WTC11 (cell line): ENCODE data around the gene ZDHHC6. TPM values are rescaled to one million over a fixed set of nuclear protein-coding genes. Genes with fewer than 3 reads are reported as not detected.

Source experiments
- ATAC-seq: fragments of 200-7000 bp; cut with Tn5 transposase; 2 replicates; pipeline ENCODE4 v1.10.0; 2021; ENCODE audit warnings: mild to moderate bottlenecking, moderate library complexity
- CTCF ChIA-PET: fragments of 300-600 bp; sonication (Branson Sonifier 250); formaldehyde crosslinking; loops from one replicate; lab custom pipeline; 2021; ENCODE audit warnings: antibody characterized with exemption; lab: Charles Lee
- POLR2A ChIA-PET: fragments of 350-600 bp; sonication (Branson Sonifier 250); formaldehyde crosslinking; loops from one replicate; lab custom pipeline; 2021; ENCODE audit warnings: antibody characterized with exemption; lab: Charles Lee
- DNase-seq: peaks from one replicate; pipeline ENCODE4 v3.0.0; 2021; ENCODE audit warnings: low spot score
- H3K27ac Mint-ChIP-seq: 2 replicates; pipeline ENCODE4 v1.8.0; 2021; ENCODE audit warnings: mixed read lengths
- H3K27me3 Mint-ChIP-seq: 2 replicates; pipeline ENCODE4 v1.8.0; 2021; ENCODE audit warnings: low read depth, mild to moderate bottlenecking, moderate library complexity, mixed read lengths
- H3K36me3 Mint-ChIP-seq: 2 replicates; pipeline ENCODE4 v1.8.0; 2021; ENCODE audit warnings: mixed read lengths
- H3K4me1 Mint-ChIP-seq: 2 replicates; pipeline ENCODE4 v1.8.0; 2022; ENCODE audit warnings: mixed read lengths
- H3K4me3 Mint-ChIP-seq: 2 replicates; pipeline ENCODE4 v1.8.0; 2021; ENCODE audit warnings: mild to moderate bottlenecking, moderate library complexity, mixed read lengths
- H3K9me3 Mint-ChIP-seq: 2 replicates; pipeline ENCODE4 v1.8.0; 2021; ENCODE audit warnings: mixed read lengths
- ARID4B ChIP-seq: sonication (generic); formaldehyde crosslinking; IDR thresholded peaks from 2 replicates; pipeline ENCODE4 v1.8.0; 2023; ENCODE audit warnings: missing genetic modification reagents, mild to moderate bottlenecking, borderline replicate concordance
- CTCF ChIP-seq: fragments of 200-600 bp; IDR thresholded peaks from 2 replicates; pipeline ENCODE4 v1.8.0; 2022; ENCODE audit warnings: antibody characterized with exemption
- EMX1 ChIP-seq: fragments of 250-450 bp; sonication (Bioruptor Pico); IDR thresholded peaks from 2 replicates; pipeline ENCODE4 v1.8.0; 2021; ENCODE audit warnings: mild to moderate bottlenecking
- ETV6 ChIP-seq: sonication (generic); formaldehyde crosslinking; IDR thresholded peaks from 2 replicates; pipeline ENCODE4 v1.8.1; 2022; ENCODE audit warnings: mild to moderate bottlenecking, missing genetic modification reagents
- MYBL2 ChIP-seq: sonication (generic); formaldehyde crosslinking; IDR thresholded peaks from 2 replicates; pipeline ENCODE4 v1.8.1; 2023; ENCODE audit warnings: mild to moderate bottlenecking, moderate library complexity, missing genetic modification reagents
- NFE2L1 ChIP-seq: sonication (generic); formaldehyde crosslinking; IDR thresholded peaks from 2 replicates; pipeline ENCODE4 v1.8.1; 2023; ENCODE audit warnings: missing genetic modification reagents
- NFYB ChIP-seq: sonication (generic); formaldehyde crosslinking; conservative IDR thresholded peaks from 2 replicates; pipeline ENCODE4 v1.8.0; 2022; ENCODE audit warnings: low read depth, missing genetic modification reagents
- NR1H2 ChIP-seq: sonication (generic); formaldehyde crosslinking; IDR thresholded peaks from 2 replicates; pipeline ENCODE4 v1.9.0; 2021; ENCODE audit warnings: mild to moderate bottlenecking, moderate library complexity, missing genetic modification reagents
- PREB ChIP-seq: sonication (generic); formaldehyde crosslinking; IDR thresholded peaks from 2 replicates; pipeline ENCODE4 v1.8.1; 2022; ENCODE audit warnings: mild to moderate bottlenecking, missing genetic modification reagents, moderate library complexity, borderline replicate concordance
- SOX15 ChIP-seq: fragments of 250-450 bp; sonication (Bioruptor Pico); IDR thresholded peaks from 2 replicates; pipeline ENCODE4 v1.9.0; 2021; ENCODE audit warnings: mild to moderate bottlenecking
- TCF7 ChIP-seq: sonication (generic); formaldehyde crosslinking; IDR thresholded peaks from 2 replicates; pipeline ENCODE4 v1.8.0; 2022; ENCODE audit warnings: mild to moderate bottlenecking, low read depth, missing genetic modification reagents, moderate library complexity
- ZNF232 ChIP-seq: sonication (generic); formaldehyde crosslinking; IDR thresholded peaks from 2 replicates; pipeline ENCODE4 v1.8.0; 2022; ENCODE audit warnings: mild to moderate bottlenecking, missing genetic modification reagents
- ZNF263 ChIP-seq: sonication (generic); formaldehyde crosslinking; IDR thresholded peaks from 2 replicates; pipeline ENCODE4 v1.8.1; 2022; ENCODE audit warnings: low read depth, mild to moderate bottlenecking, moderate library complexity, missing genetic modification reagents
- ZNF396 ChIP-seq: fragments of 250-450 bp; sonication (Bioruptor Pico); IDR thresholded peaks from 2 replicates; pipeline ENCODE4 v1.8.0; 2021; ENCODE audit warnings: mild to moderate bottlenecking, moderate library complexity, borderline replicate concordance
- total RNA-seq: library from RNA; stranded (reverse); gene quantifications from 3 replicates; pipeline ENCODE4 v1.2.3, GENCODE V29; 2021

Gene ZDHHC6
- total RNA-seq, 1 experiment from 2014 or later = 22.1 TPM

- TF ChIP-seq CTCF (no peak), NFE2L1 (no peak), TCF7 (CRISPR knock-in tag) (no peak), SOX15 (CRISPR knock-in tag) (no peak), ZNF396 (CRISPR knock-in tag) (no peak), MYBL2 (no peak), ZNF263 (CRISPR knock-in tag) (no peak), ARID4B (CRISPR knock-in tag) (no peak)
These were observed 56.5 kb downstream of the ZDHHC6 start (continued) for GRCh38 chr10:112390125-112390703.

- no peaks in the 10 kb centered on the region for H3K27me3 Mint-ChIP-seq
- no peak overlapping the region for H3K4me3 Mint-ChIP-seq
- TF ChIP-seq ARID4B (CRISPR knock-in tag) (no peak), ZNF232 (CRISPR knock-in tag) (no peak), NR1H2 (no peak), EMX1 (no peak), ETV6 (no peak), SOX15 (CRISPR knock-in tag) (no peak), NFYB (CRISPR knock-in tag) (no peak), PREB (CRISPR knock-in tag) (no peak)
- H3K36me3 Mint-ChIP-seq = no peaks in the 10 kb centered on the region
- no peaks in the 10 kb centered on the region for H3K9me3 Mint-ChIP-seq
- DNase-seq (no peak), ATAC-seq (peak; percentile 51; the same call in 1 of the 2 replicates)
- POLR2A ChIA-PET = no interaction called here
- no peak overlapping the region for H3K27ac Mint-ChIP-seq
- CTCF ChIA-PET = no interaction called here
- H3K4me1 Mint-ChIP-seq = no peaks in the 10 kb centered on the region; the same call in 1 of the 2 replicates
These were observed 57.4 kb downstream of the ZDHHC6 start for GRCh38 chr10:112389271-112389822.
